RCC 7860 (cell line): ENCODE measurements around the gene TP63.
"Not testable (repeated sequence)": the region's sequence is repeated elsewhere in the genome, so short reads cannot be mapped to it uniquely, and the experiment has no call there.

ENCODE experiments used
- DNase-seq: peaks from one replicate; pipeline ENCODE4 v3.0.0-alpha.2; 2015; ENCODE audit warnings: low spot score
- FAIRE-seq: peaks from 2 replicates; lab custom pipeline; 2012; peaks lifted over from hg19 to GRCh38; lab: Jason Lieb, UNC

TP63 gene

GRCh38 chr3:189720736-189721417 lies 89.7 kb downstream of the TP63 start:
- FAIRE-seq (no peak), DNase-seq (no peak)

- DNase-seq (no peak), FAIRE-seq (no peak)
Observed at GRCh38 chr3:189721873-189722665, 90.9 kb downstream of the TP63 start.

GRCh38 chr3:189724356-189724755 lies 93.2 kb downstream of the TP63 start:
- FAIRE-seq, result no peak
- no peak for DNase-seq

GRCh38 chr3:189726277-189726676 lies 95.1 kb downstream of the TP63 start:
- DNase-seq (no peak), FAIRE-seq (no peak)

- DNase-seq, result no peak
- FAIRE-seq, result no peak
Observed at GRCh38 chr3:189727158-189727557, 96.0 kb downstream of the TP63 start.

- no peak for DNase-seq
- FAIRE-seq, result no peak
Observed at GRCh38 chr3:189727898-189728297, 96.7 kb downstream of the TP63 start.

GRCh38 chr3:189728915-189729314 lies 97.7 kb downstream of the TP63 start:
- FAIRE-seq (no peak), DNase-seq (no peak)

- DNase-seq (no peak), FAIRE-seq (no peak)
Observed at GRCh38 chr3:189734061-189734460, 102.9 kb downstream of the TP63 start.

GRCh38 chr3:189735913-189736312 lies 104.7 kb downstream of the TP63 start:
- no peak for DNase-seq
- peak; percentile 64 for FAIRE-seq

- no peak for FAIRE-seq
Observed at GRCh38 chr3:189737071-189737470, 105.9 kb downstream of the TP63 start.

GRCh38 chr3:189737619-189738018 lies 106.4 kb downstream of the TP63 start:
- no peak for FAIRE-seq

More at GRCh38 chr3:189737071-189737470, 105.9 kb downstream of the TP63 start:
- no peak for DNase-seq

GRCh38 chr3:189739378-189739777 lies 108.2 kb downstream of the TP63 start:
- DNase-seq, result no peak
- no peak for FAIRE-seq

More at GRCh38 chr3:189737619-189738018, 106.4 kb downstream of the TP63 start:
- no peak for DNase-seq

- DNase-seq, result no peak
- no peak for FAIRE-seq
Observed at GRCh38 chr3:189740156-189740555, 109.0 kb downstream of the TP63 start.

- FAIRE-seq (no peak), DNase-seq (no peak)
Observed at GRCh38 chr3:189744235-189744634, 113.0 kb downstream of the TP63 start.

- no peak for FAIRE-seq
Observed at GRCh38 chr3:189745622-189746021, 114.4 kb downstream of the TP63 start.

GRCh38 chr3:189748046-189748445 lies 116.9 kb downstream of the TP63 start:
- FAIRE-seq, result no peak
- DNase-seq, result no peak

More at GRCh38 chr3:189745622-189746021, 114.4 kb downstream of the TP63 start:
- DNase-seq, result no peak

GRCh38 chr3:189750972-189751371 lies 119.8 kb downstream of the TP63 start:
- not testable (repeated sequence) for FAIRE-seq, DNase-seq

GRCh38 chr3:189754356-189754755 lies 123.2 kb downstream of the TP63 start:
- DNase-seq, result no peak
- no peak for FAIRE-seq

GRCh38 chr3:189756582-189757078 lies 125.4 kb downstream of the TP63 start:
- DNase-seq, result no peak
- no peak for FAIRE-seq

GRCh38 chr3:189758186-189758585 lies 127.0 kb downstream of the TP63 start:
- DNase-seq (no peak), FAIRE-seq (no peak)

- DNase-seq (no peak), FAIRE-seq (no peak)
Observed at GRCh38 chr3:189766416-189766815, 135.2 kb downstream of the TP63 start.
